ENCODE measurements around the gene MYL11.

The MYL11 gene

GRCh38 chr16:30370456-30371247 is 4.0 kb upstream of the MYL11 start, which contains the start of gene TBC1D10B:
Gene TBC1D10B, minus strand, starts transcription at chr16:30370494. Its CDS starts 311 bp downstream, at chr16:30370183.
- peak; percentile 100 for DNase-seq (ENCODE audit: low read depth in 2 of 2)

GRCh38 chr16:30371248-30371816 is 3.3 kb upstream of the MYL11 start:
- no peak for DNase-seq (ENCODE audit: low read depth in 2 of 2)

GRCh38 chr16:30372038-30372712 is 2.4 kb upstream of the MYL11 start:
- DNase-seq (ENCODE audit: low read depth in 2 of 2): no peak

GRCh38 chr16:30372725-30373124 is 1.9 kb upstream of the MYL11 start:
- DNase-seq (ENCODE audit: low read depth in 2 of 2): no peak

- no peak for DNase-seq (ENCODE audit: low read depth in 2 of 2)
Observed at GRCh38 chr16:30375864-30376263, 1.3 kb downstream of the MYL11 start.

GRCh38 chr16:30376461-30376902 is 1.9 kb downstream of the MYL11 start:
- no peak for DNase-seq (ENCODE audit: low read depth in 2 of 2)

GRCh38 chr16:30377050-30377811 is 2.6 kb downstream of the MYL11 start:
- no peak for DNase-seq (ENCODE audit: low read depth in 2 of 2)

- peak; percentile 73 for DNase-seq (ENCODE audit: low read depth in 2 of 2)
Observed at GRCh38 chr16:30377812-30378235, 3.2 kb downstream of the MYL11 start.

- DNase-seq (ENCODE audit: low read depth in 2 of 2): peak; percentile 94 to 95
Observed at GRCh38 chr16:30378236-30379157, 3.9 kb downstream of the MYL11 start.

- no peak for DNase-seq (ENCODE audit: low read depth in 2 of 2)
Observed at GRCh38 chr16:30379158-30379783, 4.7 kb downstream of the MYL11 start.

GRCh38 chr16:30380072-30380802 is 5.6 kb downstream of the MYL11 start:
- DNase-seq (ENCODE audit: low read depth in 2 of 2): no peak

GRCh38 chr16:30380803-30381208 is 6.2 kb downstream of the MYL11 start:
- no peak for DNase-seq (ENCODE audit: low read depth in 2 of 2)

- DNase-seq (ENCODE audit: low read depth in 2 of 2): no peak
Observed at GRCh38 chr16:30381291-30382041, 6.9 kb downstream of the MYL11 start.

- DNase-seq (ENCODE audit: low read depth in 2 of 2): no peak
Observed at GRCh38 chr16:30382111-30382881, 7.7 kb downstream of the MYL11 start, which contains the start of gene SEPTIN1. Gene SEPTIN1, minus strand, starts transcription at chr16:30382561. Its CDS starts 19 bp downstream, at chr16:30382542.

GRCh38 chr16:30383521-30383920 is 8.9 kb downstream of the MYL11 start:
- no peak for DNase-seq (ENCODE audit: low read depth in 2 of 2)

- no peak for DNase-seq (ENCODE audit: low read depth in 2 of 2)
Observed at GRCh38 chr16:30394592-30395154, 20.1 kb downstream of the MYL11 start.

GRCh38 chr16:30395155-30395991 is 20.8 kb downstream of the MYL11 start, which contains the start of gene ZNF48:
Gene ZNF48, plus strand, starts transcription at chr16:30395420. Its CDS starts 375 bp downstream, at chr16:30395795.
- DNase-seq (ENCODE audit: low read depth in 2 of 2): peak; percentile 64 to 68
